Ramos (cell line): ENCODE results near the gene IL24.

ENCODE experiments used
- in situ Hi-C: fragments of 300-500 bp; cut with MboI; formaldehyde crosslinking; loops from one replicate; pipeline ENCODE4 v1.14.3; 2022; ENCODE audit warnings: low sequenced_read_pairs; ENCODE audit not compliant: unreplicated experiment

The IL24 gene

GRCh38 chr1:206875752-206876377, 21.4 kb upstream of the IL24 start:
- in situ Hi-C loops = no loop called here

GRCh38 chr1:206878456-206878855, 18.8 kb upstream of the IL24 start:
- in situ Hi-C loops = no loop called here

GRCh38 chr1:206880314-206880713, 16.9 kb upstream of the IL24 start:
- in situ Hi-C loops = no loop called here

- in situ Hi-C loops = no loop called here
These were observed 14.7 kb upstream of the IL24 start for GRCh38 chr1:206882555-206882954.

- in situ Hi-C loops = no loop called here
These were observed 14.1 kb upstream of the IL24 start for GRCh38 chr1:206883160-206883559.

- in situ Hi-C loops = no loop called here
These were observed 13.4 kb upstream of the IL24 start for GRCh38 chr1:206883876-206884275.

- in situ Hi-C loops = no loop called here
These were observed 11.7 kb upstream of the IL24 start for GRCh38 chr1:206885341-206886060.

- in situ Hi-C loops = no loop called here
These were observed 10.4 kb upstream of the IL24 start for GRCh38 chr1:206886831-206887230.

GRCh38 chr1:206887701-206888100, 9.5 kb upstream of the IL24 start:
- in situ Hi-C loops = no loop called here

GRCh38 chr1:206890125-206891060, 6.8 kb upstream of the IL24 start:
- in situ Hi-C loops = no loop called here

- in situ Hi-C loops = no loop called here
These were observed 5.8 kb upstream of the IL24 start for GRCh38 chr1:206891412-206891811.

GRCh38 chr1:206892351-206892984, 4.8 kb upstream of the IL24 start:
- in situ Hi-C loops = no loop called here

- in situ Hi-C loops = no loop called here
These were observed 3.9 kb upstream of the IL24 start for GRCh38 chr1:206893380-206893779.

- in situ Hi-C loops = no loop called here
These were observed 1.9 kb upstream of the IL24 start for GRCh38 chr1:206895325-206895724.

- in situ Hi-C loops = no loop called here
These were observed 1.4 kb upstream of the IL24 start for GRCh38 chr1:206895837-206896242.

GRCh38 chr1:206896261-206896660, 982 bp upstream of the IL24 start:
- in situ Hi-C loops = no loop called here

GRCh38 chr1:206898089-206898914, 1.1 kb downstream of the IL24 start:
- in situ Hi-C loops = no loop called here

- in situ Hi-C loops = no loop called here
These were observed 1.7 kb downstream of the IL24 start for GRCh38 chr1:206898915-206899431.

- in situ Hi-C loops = no loop called here
These were observed 2.5 kb downstream of the IL24 start for GRCh38 chr1:206899717-206900116.
